ENCODE data around the gene KIF17.
"Not testable (repeated sequence)": the region's sequence is repeated elsewhere in the genome, so short reads cannot be mapped to it uniquely, and the experiment has no call there.

KIF17 gene

GRCh38 chr1:20684050-20684620, 33.7 kb downstream of the KIF17 start:
- no peak for FAIRE-seq
- DNase-seq (ENCODE audit: insufficient read length, low spot score) = no peak

DNA sequence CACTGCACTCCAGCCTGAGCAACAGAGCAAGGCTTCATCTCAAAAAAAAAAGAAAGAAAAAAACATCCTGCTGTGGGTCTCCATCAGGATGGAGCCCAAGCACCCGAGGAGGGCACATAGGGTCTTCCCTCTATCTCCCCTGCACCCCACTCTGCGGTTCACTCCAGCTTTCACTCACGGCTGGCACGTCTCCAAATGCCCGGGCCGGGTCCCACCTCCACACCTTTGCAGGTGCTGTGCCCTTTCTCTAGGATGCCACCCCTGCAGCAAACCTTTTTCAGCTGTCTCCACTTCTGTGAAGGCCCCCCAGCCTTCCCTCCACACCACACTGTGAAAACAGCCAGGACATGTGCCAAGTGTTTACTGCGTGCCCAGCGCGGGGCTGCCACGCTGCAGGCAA, 34.2 kb downstream of the KIF17 start:
- no peak for TF ChIP-seq PAX5 (IDR thresholded peaks at IDR 0.05; ENCODE audit: insufficient read depth, low read length, severe bottlenecking)
- TF ChIP-seq SPI1 (IDR thresholded peaks at IDR 0.05; ENCODE audit: low read depth, low read length) = no peak
- no peak for TF ChIP-seq POU2F2 (IDR thresholded peaks at IDR 0.05; ENCODE audit: low read depth, low read length)
- TF ChIP-seq TAF1 (IDR thresholded peaks at IDR 0.05; ENCODE audit: low read depth, low read length) = no peak
- TF ChIP-seq POLR2AphosphoS5 (IDR thresholded peaks at IDR 0.05; ENCODE audit: low read depth, low read length) = no peak
- DNase-seq (ENCODE audit: insufficient read length, low spot score) (no peak), FAIRE-seq (no peak)

More at GRCh38 chr1:20684050-20684620, 33.7 kb downstream of the KIF17 start:
- TF ChIP-seq PAX5 (IDR thresholded peaks at IDR 0.05; ENCODE audit: insufficient read depth, low read length, severe bottlenecking) (no peak), POLR2A (IDR thresholded peaks at IDR 0.05; ENCODE audit: low read depth, low read length) (no peak), SPI1 (IDR thresholded peaks at IDR 0.05; ENCODE audit: low read depth, low read length) (no peak), TAF1 (IDR thresholded peaks at IDR 0.05; ENCODE audit: low read depth, low read length) (no peak), POU2F2 (IDR thresholded peaks at IDR 0.05; ENCODE audit: low read depth, low read length) (no peak), POLR2AphosphoS5 (IDR thresholded peaks at IDR 0.05; ENCODE audit: low read depth, low read length) (no peak)

DNA sequence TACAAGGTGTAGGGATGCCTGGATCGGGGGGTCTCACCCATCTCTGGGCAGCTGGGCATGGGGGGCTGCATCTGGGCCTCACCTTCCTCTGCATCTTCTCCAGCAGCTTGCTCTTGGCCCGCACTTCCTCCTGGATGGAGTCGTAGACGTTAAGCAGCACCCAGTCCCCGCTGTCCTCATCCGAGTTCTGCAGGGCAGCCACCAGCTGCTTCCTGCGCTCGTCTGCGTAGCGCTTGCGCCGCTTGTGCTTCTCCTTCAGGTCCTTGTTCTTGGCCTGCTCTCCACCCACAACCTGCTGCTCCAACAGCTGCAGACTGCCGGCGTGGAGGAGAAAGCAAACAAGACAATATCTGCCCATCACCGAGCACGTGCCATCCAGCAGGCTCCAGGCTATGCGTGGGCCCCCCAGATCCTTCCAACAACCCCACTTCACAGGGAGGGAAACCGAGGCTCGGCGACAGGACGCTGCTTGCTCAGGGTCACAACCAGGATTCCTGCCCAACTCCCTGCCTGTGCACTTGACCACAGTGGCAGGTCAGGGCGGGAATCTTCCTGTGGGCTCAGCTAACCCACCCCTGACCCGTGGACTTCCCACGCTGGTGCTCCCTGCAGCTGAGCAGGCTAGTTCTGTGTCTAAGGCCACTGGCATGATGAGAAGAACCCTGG, 35.1 kb downstream of the KIF17 start:
- DNase-seq (ENCODE audit: insufficient read length, low spot score) (no peak), FAIRE-seq (peak; percentile 76)
- TF ChIP-seq POLR2A (IDR thresholded peaks at IDR 0.05; ENCODE audit: low read depth, low read length) (no peak), PAX5 (IDR thresholded peaks at IDR 0.05; ENCODE audit: insufficient read depth, low read length, severe bottlenecking) (no peak), SPI1 (IDR thresholded peaks at IDR 0.05; ENCODE audit: low read depth, low read length) (no peak), TAF1 (IDR thresholded peaks at IDR 0.05; ENCODE audit: low read depth, low read length) (no peak), POU2F2 (IDR thresholded peaks at IDR 0.05; ENCODE audit: low read depth, low read length) (no peak), POLR2AphosphoS5 (IDR thresholded peaks at IDR 0.05; ENCODE audit: low read depth, low read length) (no peak)

DNA sequence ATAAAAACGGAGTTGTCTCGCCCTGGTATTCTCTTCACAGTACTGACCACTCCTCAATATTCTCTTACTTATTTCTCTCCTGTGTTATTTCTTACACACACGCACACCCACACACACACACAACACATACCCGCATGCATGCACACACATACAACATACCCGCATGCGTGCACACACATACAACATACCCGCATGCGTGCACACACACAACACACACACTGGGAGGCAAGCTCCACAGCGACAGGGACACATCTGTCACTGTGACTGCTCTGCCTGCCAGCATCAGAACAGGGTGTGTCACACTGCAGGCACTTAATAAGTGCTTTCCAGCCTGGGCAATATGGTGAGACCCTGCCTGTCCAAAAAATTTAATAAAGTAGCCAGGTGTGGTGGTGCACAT, 35.8 kb downstream of the KIF17 start:
- FAIRE-seq (peak; percentile 9), DNase-seq (ENCODE audit: insufficient read length, low spot score) (no peak)
- no peak for TF ChIP-seq POLR2A (IDR thresholded peaks at IDR 0.05; ENCODE audit: low read depth, low read length)
- no peak for TF ChIP-seq POLR2AphosphoS5 (IDR thresholded peaks at IDR 0.05; ENCODE audit: low read depth, low read length)
- TF ChIP-seq SPI1 (IDR thresholded peaks at IDR 0.05; ENCODE audit: low read depth, low read length) = no peak
- TF ChIP-seq POU2F2 (IDR thresholded peaks at IDR 0.05; ENCODE audit: low read depth, low read length) = no peak
- no peak for TF ChIP-seq PAX5 (IDR thresholded peaks at IDR 0.05; ENCODE audit: insufficient read depth, low read length, severe bottlenecking)
- TF ChIP-seq TAF1 (IDR thresholded peaks at IDR 0.05; ENCODE audit: low read depth, low read length) = no peak

DNA sequence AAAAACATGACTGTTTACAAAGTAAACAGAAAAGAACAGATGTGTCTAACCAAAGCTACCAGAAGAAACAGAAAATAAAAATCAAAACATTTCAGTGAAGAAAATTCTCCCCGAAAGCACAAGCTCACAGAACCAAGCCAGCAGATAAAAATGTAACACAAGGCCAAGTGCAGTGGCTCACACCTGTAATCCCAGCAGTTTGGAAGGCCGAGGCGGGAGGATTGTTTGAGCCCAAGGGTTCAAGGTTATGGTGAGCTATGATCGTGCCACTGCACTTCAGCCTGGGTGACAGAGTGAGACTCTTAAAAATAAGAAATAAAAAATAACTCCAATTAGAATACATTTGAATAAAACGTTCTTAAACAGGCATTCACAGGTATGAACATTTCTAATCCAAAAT, 37.5 kb downstream of the KIF17 start:
- DNase-seq (ENCODE audit: insufficient read length, low spot score) (no peak), FAIRE-seq (no peak)
- TF ChIP-seq TAF1 (IDR thresholded peaks at IDR 0.05; ENCODE audit: low read depth, low read length) = no peak
- TF ChIP-seq POU2F2 (IDR thresholded peaks at IDR 0.05; ENCODE audit: low read depth, low read length) = no peak
- TF ChIP-seq PAX5 (IDR thresholded peaks at IDR 0.05; ENCODE audit: insufficient read depth, low read length, severe bottlenecking) = no peak
- no peak for TF ChIP-seq POLR2A (IDR thresholded peaks at IDR 0.05; ENCODE audit: low read depth, low read length)
- TF ChIP-seq SPI1 (IDR thresholded peaks at IDR 0.05; ENCODE audit: low read depth, low read length) = no peak
- TF ChIP-seq POLR2AphosphoS5 (IDR thresholded peaks at IDR 0.05; ENCODE audit: low read depth, low read length) = no peak

- DNase-seq (ENCODE audit: insufficient read length, low spot score) (peak; percentile 46), FAIRE-seq (peak; percentile 88)
- TF ChIP-seq POU2F2 (IDR thresholded peaks at IDR 0.05; ENCODE audit: low read depth, low read length) (0 out of 2 replicates have a peak, but pooled peaks have one; percentile 20), SPI1 (IDR thresholded peaks at IDR 0.05; ENCODE audit: low read depth, low read length) (peak; percentile 95), POLR2AphosphoS5 (IDR thresholded peaks at IDR 0.05; ENCODE audit: low read depth, low read length) (no peak)
These were observed 39.2 kb downstream of the KIF17 start for GRCh38 chr1:20678599-20678998.

DNA sequence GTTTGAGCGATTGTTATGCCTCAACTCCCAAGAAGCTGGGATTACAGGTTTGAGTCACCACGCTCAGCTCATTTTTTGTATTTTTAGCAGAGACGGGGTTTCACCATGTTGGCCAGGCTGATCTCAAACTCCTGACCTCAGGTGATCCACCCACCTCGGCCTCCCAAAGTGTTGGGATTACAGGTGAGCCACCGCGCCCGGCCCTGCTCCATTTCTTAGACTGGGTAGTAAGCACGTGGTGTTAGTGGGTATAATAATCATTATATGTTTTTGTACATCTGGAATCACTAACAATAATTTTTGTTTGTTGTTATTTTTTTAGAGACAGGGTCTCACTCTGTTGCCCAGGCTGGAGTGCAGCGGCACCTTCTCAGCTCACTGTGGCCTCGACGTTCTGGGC, 44.2 kb downstream of the KIF17 start:
- not testable (repeated sequence) for DNase-seq (ENCODE audit: insufficient read length, low spot score); FAIRE-seq

- FAIRE-seq (no peak), DNase-seq (ENCODE audit: insufficient read length, low spot score) (no peak)
- no peak for TF ChIP-seq TAF1 (IDR thresholded peaks at IDR 0.05; ENCODE audit: low read depth, low read length)
- TF ChIP-seq POLR2A (IDR thresholded peaks at IDR 0.05; ENCODE audit: low read depth, low read length) = no peak
- TF ChIP-seq POLR2AphosphoS5 (IDR thresholded peaks at IDR 0.05; ENCODE audit: low read depth, low read length) = no peak
- no peak for TF ChIP-seq PAX5 (IDR thresholded peaks at IDR 0.05; ENCODE audit: insufficient read depth, low read length, severe bottlenecking)
- TF ChIP-seq SPI1 (IDR thresholded peaks at IDR 0.05; ENCODE audit: low read depth, low read length) = no peak
- TF ChIP-seq POU2F2 (IDR thresholded peaks at IDR 0.05; ENCODE audit: low read depth, low read length) = no peak
These were observed 45.6 kb downstream of the KIF17 start for GRCh38 chr1:20672265-20672632.

DNA sequence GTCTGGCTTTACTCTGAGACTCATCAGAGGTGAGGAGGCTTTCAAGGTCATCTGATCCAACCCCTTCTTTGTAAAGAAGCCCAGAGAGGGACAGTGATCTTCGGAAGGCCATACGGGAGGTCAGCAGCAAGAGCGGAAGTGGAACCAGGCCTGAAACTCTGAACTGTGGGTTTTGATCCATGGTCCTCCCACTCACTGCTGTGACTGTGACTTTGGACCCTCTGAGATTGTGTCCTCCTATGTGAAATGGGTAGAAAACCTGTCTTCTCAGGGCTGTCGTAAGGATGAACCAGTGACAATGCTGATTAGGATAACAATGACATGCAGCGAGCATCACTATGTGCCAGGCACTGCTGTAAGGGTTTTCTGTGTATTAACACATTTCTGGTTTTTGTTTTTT, 46.9 kb downstream of the KIF17 start:
- TF ChIP-seq TAF1 (IDR thresholded peaks at IDR 0.05; ENCODE audit: low read depth, low read length) (no peak), SPI1 (IDR thresholded peaks at IDR 0.05; ENCODE audit: low read depth, low read length) (no peak), POU2F2 (IDR thresholded peaks at IDR 0.05; ENCODE audit: low read depth, low read length) (no peak), POLR2A (IDR thresholded peaks at IDR 0.05; ENCODE audit: low read depth, low read length) (no peak), POLR2AphosphoS5 (IDR thresholded peaks at IDR 0.05; ENCODE audit: low read depth, low read length) (no peak), PAX5 (IDR thresholded peaks at IDR 0.05; ENCODE audit: insufficient read depth, low read length, severe bottlenecking) (no peak)
- no peak for FAIRE-seq
- DNase-seq (ENCODE audit: insufficient read length, low spot score) = no peak

GRCh38 chr1:20668581-20668980, 49.2 kb downstream of the KIF17 start:
- FAIRE-seq (no peak), DNase-seq (ENCODE audit: insufficient read length, low spot score) (no peak)
- TF ChIP-seq POU2F2 (IDR thresholded peaks at IDR 0.05; ENCODE audit: low read depth, low read length) (no peak), SPI1 (IDR thresholded peaks at IDR 0.05; ENCODE audit: low read depth, low read length) (no peak), PAX5 (IDR thresholded peaks at IDR 0.05; ENCODE audit: insufficient read depth, low read length, severe bottlenecking) (no peak), POLR2AphosphoS5 (IDR thresholded peaks at IDR 0.05; ENCODE audit: low read depth, low read length) (no peak), TAF1 (IDR thresholded peaks at IDR 0.05; ENCODE audit: low read depth, low read length) (no peak), POLR2A (IDR thresholded peaks at IDR 0.05; ENCODE audit: low read depth, low read length) (no peak)
